Activated naive CD4-positive, alpha-beta T cell treated with anti-CD3 and anti-CD28 coated beads, Interleukin-2, amount 50 U/mL, for 16 hours (primary cell): ENCODE measurements around the gene DPP6.
"Not testable (repeated sequence)": the region's sequence is repeated elsewhere in the genome, so short reads cannot be mapped to it uniquely, and the experiment has no call there.

Source experiments
- DNase-seq: peaks from one replicate; pipeline ENCODE4 v3.0.0-alpha.2; 2020

The DPP6 gene

GRCh38 chr7:154151306-154151705 is 99.1 kb downstream of the DPP6 start:
- DNase-seq: not testable (repeated sequence)

- not testable (repeated sequence) for DNase-seq
Measured at GRCh38 chr7:154155928-154156327, 103.7 kb downstream of the DPP6 start.

- not testable (repeated sequence) for DNase-seq
Measured at GRCh38 chr7:154162921-154163320, 110.7 kb downstream of the DPP6 start.

GRCh38 chr7:154163642-154164041 is 111.4 kb downstream of the DPP6 start:
- DNase-seq: not testable (repeated sequence)

- DNase-seq: no peak
Measured at GRCh38 chr7:154167051-154167450, 114.9 kb downstream of the DPP6 start.

GRCh38 chr7:154167807-154168206 is 115.6 kb downstream of the DPP6 start:
- DNase-seq: no peak

- DNase-seq: no peak
Measured at GRCh38 chr7:154171422-154171821, 119.2 kb downstream of the DPP6 start.

- DNase-seq: no peak
Measured at GRCh38 chr7:154172236-154172635, 120.0 kb downstream of the DPP6 start.

GRCh38 chr7:154177584-154177983 is 125.4 kb downstream of the DPP6 start:
- DNase-seq: no peak

GRCh38 chr7:154178895-154179294 is 126.7 kb downstream of the DPP6 start:
- DNase-seq: no peak

GRCh38 chr7:154183482-154183881 is 131.3 kb downstream of the DPP6 start:
- no peak for DNase-seq

- DNase-seq: no peak
Measured at GRCh38 chr7:154183946-154184345, 131.7 kb downstream of the DPP6 start.

- no peak for DNase-seq
Measured at GRCh38 chr7:154186811-154187210, 134.6 kb downstream of the DPP6 start.

GRCh38 chr7:154188330-154188729 is 136.1 kb downstream of the DPP6 start:
- no peak for DNase-seq

GRCh38 chr7:154195266-154195665 is 143.1 kb downstream of the DPP6 start:
- no peak for DNase-seq

GRCh38 chr7:154198481-154198880 is 146.3 kb downstream of the DPP6 start:
- DNase-seq: no peak

GRCh38 chr7:154200241-154200640 is 148.0 kb downstream of the DPP6 start:
- no peak for DNase-seq

- no peak for DNase-seq
Measured at GRCh38 chr7:154202002-154202401, 149.8 kb downstream of the DPP6 start.

- no peak for DNase-seq
Measured at GRCh38 chr7:154204046-154204445, 151.8 kb downstream of the DPP6 start.

GRCh38 chr7:154212861-154213260 is 160.7 kb downstream of the DPP6 start:
- DNase-seq: no peak

- DNase-seq: no peak
Measured at GRCh38 chr7:154217688-154218340, 165.6 kb downstream of the DPP6 start.

- DNase-seq: no peak
Measured at GRCh38 chr7:154231732-154232131, 179.5 kb downstream of the DPP6 start.

- no peak for DNase-seq
Measured at GRCh38 chr7:154232700-154233099, 180.5 kb downstream of the DPP6 start.

- DNase-seq: no peak
Measured at GRCh38 chr7:154241988-154242387, 189.8 kb downstream of the DPP6 start.

GRCh38 chr7:154242709-154243108 is 190.5 kb downstream of the DPP6 start:
- DNase-seq: no peak
